Measurements from ENCODE around the gene PSMG4. TPM values are rescaled to one million over a fixed set of nuclear protein-coding genes. Genes with fewer than 3 reads are reported as not detected.

The PSMG4 gene
- total and polyA plus RNA-seq, 9 of the 15 experiments (the other 6 are each of a cell fraction or from before 2014, with no cell fraction given), result 12.9 to 185 (median 52.0) TPM

DNA sequence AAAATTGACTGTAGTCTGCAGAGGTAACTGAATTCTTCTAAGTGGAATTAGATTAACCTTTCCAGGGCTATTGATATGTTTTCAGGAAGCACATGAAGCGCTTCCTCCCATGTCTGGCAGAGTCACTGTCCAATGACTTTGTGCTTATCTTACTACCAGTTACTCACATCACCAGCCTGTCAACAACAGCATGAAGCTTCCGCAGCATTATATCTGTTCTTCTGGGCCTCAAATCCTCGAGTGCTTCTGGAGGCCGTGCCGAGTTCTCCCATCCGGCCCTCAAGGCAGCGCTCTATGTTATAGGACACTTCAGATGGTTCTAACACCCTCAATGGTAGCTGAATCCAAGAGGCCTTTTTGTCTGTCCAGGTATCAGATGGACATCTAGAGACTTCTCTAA lies 33.2 kb downstream of the PSMG4 start (continued):
- TF ChIP-seq, protein P1, sequence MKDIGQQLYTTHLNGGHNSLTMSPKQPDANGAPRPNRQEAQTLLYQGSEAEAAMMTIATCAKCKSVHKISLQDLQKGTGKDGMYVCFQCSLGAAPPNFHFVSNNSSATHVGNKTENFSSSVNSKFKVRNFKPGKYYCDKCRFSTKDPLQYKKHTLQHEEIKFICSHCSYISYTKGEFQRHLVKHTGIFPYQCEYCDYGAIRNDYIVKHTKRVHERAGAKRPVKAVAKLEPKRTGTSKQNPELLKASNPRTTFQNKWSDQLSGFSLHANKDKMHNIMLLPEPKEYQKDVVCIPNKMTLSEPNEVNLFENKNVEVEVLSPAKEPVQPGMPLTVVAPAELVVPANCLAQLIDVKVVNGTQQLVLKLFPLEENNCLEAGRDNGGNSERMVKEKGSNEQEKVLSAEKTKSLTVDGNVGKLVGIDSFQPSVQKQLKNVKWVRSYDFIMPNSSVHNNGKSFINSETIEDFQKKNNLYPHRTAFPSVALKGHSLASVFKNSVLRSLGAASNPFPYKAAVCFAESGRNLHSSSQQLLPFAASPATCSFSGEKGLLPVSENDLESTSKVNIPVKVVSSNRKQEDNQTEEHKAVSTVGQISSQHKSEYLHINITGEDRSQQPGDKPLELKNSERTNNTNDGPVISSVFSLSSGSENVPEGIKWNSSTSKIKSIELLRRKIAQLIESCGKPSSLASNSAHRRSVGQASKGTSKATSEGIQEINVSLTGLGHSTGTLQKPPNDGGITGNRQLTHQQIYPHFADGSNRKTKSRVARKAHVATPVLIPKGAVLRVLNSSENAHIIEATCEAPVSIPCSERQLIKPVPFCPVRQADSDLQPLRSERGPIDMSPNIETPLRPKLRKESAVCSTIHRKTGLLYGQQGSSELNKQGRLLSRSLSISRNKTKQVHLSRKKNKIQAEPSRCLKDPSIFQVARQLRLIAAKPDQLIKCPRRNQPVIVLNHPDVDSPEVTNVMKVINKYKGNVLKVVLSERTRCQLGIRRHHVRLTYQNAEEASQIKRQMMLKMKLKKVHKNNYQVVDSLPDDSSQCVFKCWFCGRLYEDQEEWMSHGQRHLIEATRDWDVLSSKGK (CRISPR knock-in tag; IDR thresholded peaks at IDR 0.05), result no peak
- no peak for TF ChIP-seq BDP1 (IDR thresholded peaks at IDR 0.05; ENCODE audit: insufficient read depth, insufficient read length)
- TF ChIP-seq, protein P2, sequence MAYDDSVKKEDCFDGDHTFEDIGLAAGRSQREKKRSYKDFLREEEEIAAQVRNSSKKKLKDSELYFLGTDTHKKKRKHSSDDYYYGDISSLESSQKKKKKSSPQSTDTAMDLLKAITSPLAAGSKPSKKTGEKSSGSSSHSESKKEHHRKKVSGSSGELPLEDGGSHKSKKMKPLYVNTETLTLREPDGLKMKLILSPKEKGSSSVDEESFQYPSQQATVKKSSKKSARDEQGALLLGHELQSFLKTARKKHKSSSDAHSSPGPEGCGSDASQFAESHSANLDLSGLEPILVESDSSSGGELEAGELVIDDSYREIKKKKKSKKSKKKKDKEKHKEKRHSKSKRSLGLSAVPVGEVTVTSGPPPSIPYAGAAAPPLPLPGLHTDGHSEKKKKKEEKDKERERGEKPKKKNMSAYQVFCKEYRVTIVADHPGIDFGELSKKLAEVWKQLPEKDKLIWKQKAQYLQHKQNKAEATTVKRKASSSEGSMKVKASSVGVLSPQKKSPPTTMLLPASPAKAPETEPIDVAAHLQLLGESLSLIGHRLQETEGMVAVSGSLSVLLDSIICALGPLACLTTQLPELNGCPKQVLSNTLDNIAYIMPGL (CRISPR knock-in tag; IDR thresholded peaks at IDR 0.05), result no peak
- no peak for TF ChIP-seq BRD4 (IDR thresholded peaks at IDR 0.05)
- TF ChIP-seq JUND (IDR thresholded peaks at IDR 0.05; ENCODE audit: borderline replicate concordance, low read depth, low read length), result peak; percentile 82
- peak; percentile 55; the same call in 1 of the 3 replicates for TF ChIP-seq JUND (tag; IDR thresholded peaks at IDR 0.05; ENCODE audit: borderline replicate concordance, low read depth, low read length)
- TF ChIP-seq, protein P3, sequence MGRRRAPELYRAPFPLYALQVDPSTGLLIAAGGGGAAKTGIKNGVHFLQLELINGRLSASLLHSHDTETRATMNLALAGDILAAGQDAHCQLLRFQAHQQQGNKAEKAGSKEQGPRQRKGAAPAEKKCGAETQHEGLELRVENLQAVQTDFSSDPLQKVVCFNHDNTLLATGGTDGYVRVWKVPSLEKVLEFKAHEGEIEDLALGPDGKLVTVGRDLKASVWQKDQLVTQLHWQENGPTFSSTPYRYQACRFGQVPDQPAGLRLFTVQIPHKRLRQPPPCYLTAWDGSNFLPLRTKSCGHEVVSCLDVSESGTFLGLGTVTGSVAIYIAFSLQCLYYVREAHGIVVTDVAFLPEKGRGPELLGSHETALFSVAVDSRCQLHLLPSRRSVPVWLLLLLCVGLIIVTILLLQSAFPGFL (CRISPR knock-in tag; IDR thresholded peaks at IDR 0.05), result no peak
- TF ChIP-seq ZNF41 (CRISPR knock-in tag; conservative IDR thresholded peaks at IDR 0.05), result no peak
- TF ChIP-seq, protein P4, sequence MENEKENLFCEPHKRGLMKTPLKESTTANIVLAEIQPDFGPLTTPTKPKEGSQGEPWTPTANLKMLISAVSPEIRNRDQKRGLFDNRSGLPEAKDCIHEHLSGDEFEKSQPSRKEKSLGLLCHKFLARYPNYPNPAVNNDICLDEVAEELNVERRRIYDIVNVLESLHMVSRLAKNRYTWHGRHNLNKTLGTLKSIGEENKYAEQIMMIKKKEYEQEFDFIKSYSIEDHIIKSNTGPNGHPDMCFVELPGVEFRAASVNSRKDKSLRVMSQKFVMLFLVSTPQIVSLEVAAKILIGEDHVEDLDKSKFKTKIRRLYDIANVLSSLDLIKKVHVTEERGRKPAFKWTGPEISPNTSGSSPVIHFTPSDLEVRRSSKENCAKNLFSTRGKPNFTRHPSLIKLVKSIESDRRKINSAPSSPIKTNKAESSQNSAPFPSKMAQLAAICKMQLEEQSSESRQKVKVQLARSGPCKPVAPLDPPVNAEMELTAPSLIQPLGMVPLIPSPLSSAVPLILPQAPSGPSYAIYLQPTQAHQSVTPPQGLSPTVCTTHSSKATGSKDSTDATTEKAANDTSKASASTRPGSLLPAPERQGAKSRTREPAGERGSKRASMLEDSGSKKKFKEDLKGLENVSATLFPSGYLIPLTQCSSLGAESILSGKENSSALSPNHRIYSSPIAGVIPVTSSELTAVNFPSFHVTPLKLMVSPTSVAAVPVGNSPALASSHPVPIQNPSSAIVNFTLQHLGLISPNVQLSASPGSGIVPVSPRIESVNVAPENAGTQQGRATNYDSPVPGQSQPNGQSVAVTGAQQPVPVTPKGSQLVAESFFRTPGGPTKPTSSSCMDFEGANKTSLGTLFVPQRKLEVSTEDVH (IDR thresholded peaks at IDR 0.05; ENCODE audit: low read depth, partially characterized antibody), result no peak
- TF ChIP-seq GABPA (tag; conservative IDR thresholded peaks at IDR 0.05; ENCODE audit: low read depth), result peak; percentile 38; the same call in 1 of the 2 replicates
- TF ChIP-seq RBFOX2 (IDR thresholded peaks at IDR 0.05; ENCODE audit: low read depth, low read length), result no peak
- no peak for TF ChIP-seq ZNF75A (CRISPR knock-in tag; IDR thresholded peaks at IDR 0.05)
- TF ChIP-seq, protein P5, sequence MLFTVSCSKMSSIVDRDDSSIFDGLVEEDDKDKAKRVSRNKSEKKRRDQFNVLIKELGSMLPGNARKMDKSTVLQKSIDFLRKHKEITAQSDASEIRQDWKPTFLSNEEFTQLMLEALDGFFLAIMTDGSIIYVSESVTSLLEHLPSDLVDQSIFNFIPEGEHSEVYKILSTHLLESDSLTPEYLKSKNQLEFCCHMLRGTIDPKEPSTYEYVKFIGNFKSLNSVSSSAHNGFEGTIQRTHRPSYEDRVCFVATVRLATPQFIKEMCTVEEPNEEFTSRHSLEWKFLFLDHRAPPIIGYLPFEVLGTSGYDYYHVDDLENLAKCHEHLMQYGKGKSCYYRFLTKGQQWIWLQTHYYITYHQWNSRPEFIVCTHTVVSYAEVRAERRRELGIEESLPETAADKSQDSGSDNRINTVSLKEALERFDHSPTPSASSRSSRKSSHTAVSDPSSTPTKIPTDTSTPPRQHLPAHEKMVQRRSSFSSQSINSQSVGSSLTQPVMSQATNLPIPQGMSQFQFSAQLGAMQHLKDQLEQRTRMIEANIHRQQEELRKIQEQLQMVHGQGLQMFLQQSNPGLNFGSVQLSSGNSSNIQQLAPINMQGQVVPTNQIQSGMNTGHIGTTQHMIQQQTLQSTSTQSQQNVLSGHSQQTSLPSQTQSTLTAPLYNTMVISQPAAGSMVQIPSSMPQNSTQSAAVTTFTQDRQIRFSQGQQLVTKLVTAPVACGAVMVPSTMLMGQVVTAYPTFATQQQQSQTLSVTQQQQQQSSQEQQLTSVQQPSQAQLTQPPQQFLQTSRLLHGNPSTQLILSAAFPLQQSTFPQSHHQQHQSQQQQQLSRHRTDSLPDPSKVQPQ (CRISPR knock-in tag; IDR thresholded peaks at IDR 0.05; ENCODE audit: borderline replicate concordance), result no peak
- no peak for TF ChIP-seq SMC3 (conservative IDR thresholded peaks at IDR 0.05; ENCODE audit: insufficient read depth, low read depth, low read length)
- 0 out of 2 replicates have a peak, but pooled peaks have one; percentile 46 for TF ChIP-seq GATA2 (CRISPR knock-in tag; IDR thresholded peaks at IDR 0.05)
